HL-60/S4 treated with phorbol 12-myristate 13-acetate at 8.2 ng/mL for 4 days and 3 days (cell line): Measurements from ENCODE around the gene METTL1.

Source experiments
- in situ Hi-C: fragments of 300-500 bp; cut with MboI; formaldehyde crosslinking; loops from 2 replicates; pipeline ENCODE4 v1.15.0; 2022; ENCODE audit warnings: low sequenced_read_pairs

METTL1 gene

DNA sequence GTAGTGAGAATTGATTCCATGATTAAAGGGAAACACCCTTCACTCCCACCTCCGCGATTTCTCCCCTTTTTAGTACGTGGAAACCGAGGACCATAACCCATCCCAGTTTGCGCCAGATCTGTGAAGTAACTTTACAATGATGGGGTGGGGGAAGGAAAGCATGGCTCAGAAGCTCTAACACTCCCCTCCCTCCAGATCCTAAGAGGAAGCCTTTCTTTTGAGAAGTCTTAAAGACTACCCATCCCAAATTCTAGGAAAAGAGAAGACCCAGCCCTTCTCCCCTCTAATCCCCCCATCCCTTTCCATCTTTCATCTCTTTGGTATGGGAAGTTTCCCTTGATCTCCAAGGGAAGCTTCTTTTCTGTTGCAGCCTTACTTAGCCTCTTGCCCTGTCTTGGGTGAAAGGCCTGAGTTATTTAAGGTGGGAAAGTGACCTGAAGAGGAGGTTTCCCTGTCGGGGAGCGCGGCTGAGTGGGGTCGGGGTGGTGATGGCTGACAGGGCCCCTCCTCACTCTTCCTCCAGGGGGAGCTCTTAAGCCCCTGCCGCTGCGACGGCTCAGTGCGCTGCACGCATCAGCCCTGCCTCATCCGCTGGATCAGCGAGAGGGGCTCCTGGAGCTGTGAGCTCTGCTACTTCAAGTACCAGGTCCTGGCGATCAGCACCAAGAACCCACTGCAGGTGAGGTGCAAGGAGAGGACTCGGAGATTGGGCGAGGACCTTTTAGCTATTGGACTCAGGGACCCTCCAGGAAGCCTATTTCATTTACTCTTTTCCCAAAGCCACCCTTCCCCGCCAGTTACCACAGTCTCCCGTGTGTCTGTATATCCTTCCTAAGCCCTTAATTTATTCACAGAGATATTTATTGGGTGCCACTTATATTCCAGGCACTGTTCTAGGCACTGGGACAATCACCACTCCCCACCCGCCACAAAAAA, 15.2 kb downstream of the METTL1 start:
- in situ Hi-C loops, result no loop called here

DNA sequence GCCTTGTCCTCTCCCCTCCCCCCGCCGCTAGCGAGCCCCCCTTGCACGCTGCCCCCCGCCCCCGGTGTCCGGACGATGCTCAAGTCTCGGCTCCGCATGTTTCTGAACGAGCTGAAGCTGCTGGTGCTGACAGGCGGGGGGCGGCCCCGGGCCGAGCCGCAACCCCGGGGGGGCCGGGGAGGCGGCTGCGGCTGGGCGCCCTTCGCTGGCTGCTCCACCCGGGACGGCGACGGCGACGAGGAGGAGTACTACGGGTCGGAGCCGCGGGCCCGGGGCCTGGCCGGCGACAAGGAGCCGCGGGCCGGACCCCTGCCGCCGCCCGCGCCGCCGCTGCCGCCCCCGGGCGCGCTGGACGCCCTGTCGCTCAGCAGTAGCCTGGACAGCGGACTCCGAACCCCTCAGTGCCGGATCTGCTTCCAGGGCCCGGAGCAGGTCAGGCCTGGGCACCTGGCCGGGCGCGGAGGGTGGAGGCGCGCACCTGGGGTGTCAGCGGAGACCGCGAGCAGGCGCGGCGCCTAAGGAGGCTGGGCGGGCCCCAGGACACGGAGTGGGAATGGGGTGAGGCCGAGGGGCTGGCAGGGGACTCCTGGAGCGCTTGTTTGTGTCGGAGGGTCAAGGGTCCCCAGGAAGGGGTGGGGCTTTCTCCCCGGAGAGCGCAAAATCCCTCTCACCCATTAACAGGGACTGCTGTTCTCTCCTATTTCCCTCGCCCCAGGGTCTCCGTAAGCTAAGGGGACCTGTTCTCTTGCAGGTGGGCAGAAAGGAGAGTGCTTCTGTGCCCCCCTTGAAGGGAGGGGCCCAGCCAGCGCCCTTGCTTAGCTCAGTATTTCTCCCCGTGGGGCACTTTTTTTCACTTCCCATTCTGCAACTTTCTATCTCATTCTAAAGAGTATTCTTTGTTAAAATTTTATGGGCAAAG, 16.2 kb downstream of the METTL1 start:
- in situ Hi-C loops, result no loop called here

DNA sequence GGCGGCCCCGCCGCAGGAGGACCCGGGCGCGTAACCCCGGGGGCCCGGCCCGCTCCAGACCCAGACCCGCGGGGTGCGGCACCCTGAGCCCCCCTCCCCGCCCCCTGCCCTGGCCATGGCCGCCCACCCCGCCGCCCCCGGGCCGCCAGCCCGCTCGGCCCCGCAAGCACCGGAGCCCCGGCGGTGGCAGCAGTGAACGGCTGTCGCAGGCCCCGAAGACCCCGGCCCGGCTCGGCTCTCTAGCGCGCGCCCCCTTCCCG, 16.8 kb downstream of the METTL1 start:
- in situ Hi-C loops, result no loop called here

DNA sequence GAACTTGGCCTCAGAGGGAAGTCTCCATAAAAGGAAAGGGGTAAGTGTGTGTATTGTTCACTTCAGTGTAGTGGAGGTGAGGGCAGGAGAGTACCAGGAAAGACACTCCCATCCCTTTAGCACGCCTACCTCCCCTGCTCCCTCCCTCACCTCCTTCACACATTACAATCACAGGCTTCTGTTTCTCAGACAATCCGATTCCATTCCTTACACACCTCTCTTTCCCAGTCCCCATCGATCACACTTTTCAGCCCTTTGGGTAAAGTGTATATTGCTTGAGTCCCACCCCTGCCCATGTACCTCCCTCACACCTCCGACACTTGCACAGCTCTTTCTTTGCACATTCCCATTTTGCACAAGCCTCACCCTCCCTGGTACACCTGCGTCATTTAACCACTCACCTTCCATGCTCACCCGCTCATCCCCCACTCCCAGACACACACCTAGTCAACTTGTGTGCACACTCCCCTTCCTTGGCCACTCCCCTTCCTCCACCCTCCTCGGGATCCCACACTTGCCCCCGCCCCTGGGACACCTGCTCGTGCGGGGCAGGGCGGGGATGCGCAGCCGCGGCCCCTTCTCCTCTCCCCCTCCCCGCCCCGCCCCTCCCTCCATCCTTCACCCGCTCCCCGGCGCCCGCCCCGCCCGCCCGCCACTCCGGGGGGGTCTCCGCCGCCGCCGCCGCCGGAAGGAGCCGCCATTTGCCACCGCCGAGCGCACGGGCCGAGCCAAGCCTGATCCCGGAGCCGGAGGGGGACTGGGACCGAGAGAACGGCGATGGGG, 17.3 kb downstream of the METTL1 start, which contains the start of gene MARCHF9:
MARCHF9 (plus strand) TSS at position 693 of the 783 bp plus-strand sequence. CDS start 426 bp downstream, outside the sequence.
- in situ Hi-C loops, result no loop called here

DNA sequence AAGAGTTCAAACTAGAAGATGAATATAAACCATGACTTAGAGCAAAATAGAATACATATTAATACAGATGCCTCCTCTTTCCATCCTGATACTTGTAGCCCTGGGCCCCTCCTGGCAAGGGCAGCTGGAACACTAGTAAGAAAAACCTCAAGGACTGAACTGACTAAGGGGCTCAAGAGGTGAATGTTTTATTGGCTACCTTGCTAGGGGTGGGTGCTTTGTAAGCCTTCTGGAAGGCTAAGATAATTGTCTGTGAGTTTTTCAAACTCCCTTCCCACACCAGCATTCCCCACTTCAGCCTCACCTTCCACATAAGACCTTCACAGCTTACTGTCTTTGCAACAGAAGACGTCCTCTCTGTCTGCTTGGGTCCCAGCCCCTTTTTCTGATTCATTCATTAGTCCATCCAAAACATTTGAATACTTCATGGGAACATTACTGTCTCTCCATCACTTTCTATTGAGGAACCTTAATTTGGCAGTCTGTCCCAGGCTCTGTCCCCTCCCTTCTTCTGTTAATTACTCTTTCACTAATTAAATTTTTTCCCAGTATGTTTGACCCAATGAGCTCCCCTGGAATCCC, 18.1 kb downstream of the METTL1 start:
- in situ Hi-C loops, result no loop called here

DNA sequence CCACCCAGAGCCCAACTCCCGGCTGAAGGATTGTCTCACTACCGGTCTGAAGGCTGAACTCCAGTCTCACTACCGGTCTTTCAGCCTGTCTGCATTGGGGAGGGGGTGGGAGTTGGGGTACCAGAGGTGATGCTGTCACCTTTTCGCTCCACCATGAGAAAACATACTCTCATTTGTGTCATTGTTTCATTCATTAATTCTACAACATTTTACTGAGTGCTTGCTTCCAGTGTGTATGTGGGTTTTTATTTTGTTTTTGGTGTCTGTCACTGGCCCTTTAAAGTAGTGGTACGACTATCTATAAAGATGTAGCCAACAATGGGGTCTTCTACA, 19.3 kb downstream of the METTL1 start:
- in situ Hi-C loops, result no loop called here

DNA sequence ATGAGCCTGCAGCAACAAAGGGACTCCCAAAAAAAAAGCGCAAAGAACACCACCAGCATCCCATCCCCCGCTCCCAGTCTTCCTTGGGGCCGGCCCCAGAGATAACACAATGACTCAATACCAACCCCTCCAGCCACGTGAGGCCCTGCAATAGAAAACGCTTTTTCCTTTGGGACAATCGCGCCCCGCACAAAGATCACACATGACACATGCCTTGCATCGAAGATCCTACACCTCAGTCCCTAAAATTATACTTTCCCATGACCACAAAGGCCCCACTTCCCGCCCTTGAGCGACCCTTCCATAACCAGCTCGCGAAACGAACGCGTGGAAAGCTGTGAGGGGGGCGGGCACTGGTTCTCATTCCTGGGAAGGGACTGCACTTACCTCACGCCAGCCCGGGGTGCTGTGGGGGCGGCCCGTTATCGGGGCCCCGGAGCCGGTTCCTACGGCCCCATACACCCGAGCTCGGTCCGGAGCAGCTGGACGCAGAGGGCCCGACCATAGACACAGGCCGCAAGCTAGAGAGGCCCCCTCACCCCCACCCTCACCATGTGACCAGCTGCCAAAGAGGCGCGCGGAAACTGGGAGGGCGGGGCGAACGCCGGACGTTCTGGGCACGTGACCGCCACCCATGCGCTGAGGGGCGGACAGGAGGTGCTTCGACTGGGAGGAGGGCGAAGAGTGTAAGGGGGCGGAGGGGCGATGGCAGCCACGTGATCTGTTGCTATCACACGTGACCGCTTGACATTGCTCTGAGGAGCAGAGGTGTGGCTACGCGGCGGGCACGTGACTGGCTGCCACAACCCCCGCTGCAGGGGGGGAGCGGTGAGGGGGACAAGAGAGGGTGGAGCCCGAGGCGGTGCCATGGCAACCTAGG, 19.9 kb downstream of the METTL1 start, which contains the start of gene CDK4:
CDK4 (minus strand) TSS at position 523 of the 880 bp plus-strand sequence. CDS start 593 bp downstream, outside the sequence.
- in situ Hi-C loops, result no loop called here

DNA sequence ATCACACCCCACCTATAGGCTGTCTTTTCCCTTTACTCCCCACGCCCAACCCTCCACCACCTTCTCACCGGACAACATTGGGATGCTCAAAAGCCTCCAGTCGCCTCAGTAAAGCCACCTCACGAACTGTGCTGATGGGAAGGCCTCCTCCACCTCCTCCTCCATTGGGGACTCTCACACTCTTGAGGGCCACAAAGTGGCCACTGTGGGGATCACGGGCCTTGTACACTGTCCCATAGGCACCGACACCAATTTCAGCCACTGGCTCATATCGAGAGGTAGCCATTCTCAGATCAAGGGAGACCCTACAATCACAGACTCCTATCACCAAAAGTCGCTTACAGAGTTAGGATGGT, 20.5 kb downstream of the METTL1 start:
- in situ Hi-C loops, result no loop called here

DNA sequence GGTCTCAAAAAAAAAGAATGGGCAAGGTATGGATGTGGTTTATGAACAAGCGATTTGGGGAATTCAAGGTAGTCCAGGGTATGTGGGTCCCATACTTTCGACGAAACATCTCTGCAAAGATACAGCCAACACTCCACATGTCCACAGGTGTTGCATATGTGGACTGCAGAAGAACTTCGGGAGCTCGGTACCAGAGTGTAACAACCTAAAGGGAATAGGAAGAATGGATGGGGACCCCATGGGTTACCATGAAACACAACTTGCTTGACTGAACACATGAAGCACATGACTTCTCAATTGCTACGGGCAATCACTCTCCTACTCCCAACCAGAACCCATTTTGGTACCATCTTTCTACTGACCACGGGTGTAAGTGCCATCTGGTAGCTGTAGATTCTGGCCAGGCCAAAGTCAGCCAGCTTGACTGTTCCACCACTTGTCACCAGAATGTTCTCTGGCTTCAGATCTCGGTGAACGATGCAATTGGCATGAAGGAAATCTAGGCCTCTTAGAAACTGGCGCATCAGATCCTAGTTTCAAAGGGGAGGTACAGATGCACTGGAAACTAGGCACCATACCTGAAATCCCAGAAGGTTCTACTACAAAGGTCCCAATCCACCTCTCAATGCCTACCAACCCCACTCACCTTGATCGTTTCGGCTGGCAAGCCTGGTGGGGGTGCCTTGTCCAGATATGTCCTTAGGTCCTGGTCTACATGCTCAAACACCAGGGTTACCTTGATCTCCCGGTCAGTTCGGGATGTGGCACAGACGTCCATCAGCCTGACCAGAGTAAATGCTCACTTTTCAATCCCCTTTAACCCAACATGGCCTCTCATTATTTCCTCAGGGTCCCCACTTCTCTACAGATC, 21.1 kb downstream of the METTL1 start:
- in situ Hi-C loops, result no loop called here

DNA sequence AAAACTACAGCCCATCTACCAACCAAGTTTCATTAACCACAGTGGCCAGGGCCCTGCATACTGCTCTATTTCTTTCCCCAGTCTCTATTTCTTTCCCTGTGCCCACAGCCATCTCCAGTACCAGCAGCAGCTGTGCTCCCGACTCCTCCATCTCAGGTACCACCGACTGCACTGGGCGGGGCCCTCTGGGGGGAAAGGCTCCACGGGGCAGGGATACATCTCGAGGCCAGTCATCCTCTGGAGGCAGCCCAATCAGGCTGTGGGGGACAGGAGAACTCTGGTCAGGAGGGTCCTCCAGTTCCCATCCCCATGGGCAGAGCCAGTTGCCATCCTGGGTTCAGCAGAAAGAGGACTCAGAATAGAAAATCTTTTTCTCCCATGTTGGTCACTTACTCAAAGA, 22.8 kb downstream of the METTL1 start:
- in situ Hi-C loops, result no loop called here

DNA sequence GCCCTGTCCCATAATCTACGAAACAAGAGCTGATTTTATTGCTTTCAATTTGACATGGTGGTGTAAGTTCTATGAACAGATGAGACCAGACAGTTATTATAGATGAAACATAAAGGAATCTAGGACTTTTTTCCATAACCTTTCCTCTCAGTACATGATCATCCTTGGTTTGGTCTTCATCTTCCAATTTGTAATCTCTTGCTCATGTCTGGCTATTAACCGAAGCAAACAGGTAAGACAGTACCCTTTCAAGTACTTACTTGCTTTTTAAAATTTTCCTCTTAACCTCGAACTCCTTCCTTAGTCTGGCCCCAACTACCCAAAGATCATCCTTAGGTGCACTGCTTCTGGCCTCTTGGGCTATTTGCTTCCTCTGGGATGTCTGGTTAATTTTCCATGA, 25.9 kb downstream of the METTL1 start:
- in situ Hi-C loops, result no loop called here

DNA sequence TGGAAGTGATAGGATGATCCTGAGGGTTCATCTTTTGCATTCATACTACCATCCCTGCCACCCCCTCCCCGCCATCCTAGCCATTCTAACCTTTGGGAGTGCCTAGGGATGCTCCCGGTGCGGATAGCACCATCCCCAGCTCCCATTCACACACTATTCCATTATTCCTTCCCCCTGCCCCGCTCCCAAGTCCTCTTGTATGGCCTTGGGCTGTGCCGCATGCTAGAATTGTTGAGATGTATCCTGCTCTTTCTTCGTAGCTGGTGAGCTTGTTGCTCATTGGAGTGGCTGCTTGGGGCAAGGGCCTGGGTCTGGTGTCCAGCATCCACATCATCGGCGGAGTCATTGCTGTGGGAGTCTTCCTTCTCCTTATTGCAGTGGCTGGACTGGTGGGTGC, 26.4 kb downstream of the METTL1 start:
- in situ Hi-C loops, result no loop called here

DNA sequence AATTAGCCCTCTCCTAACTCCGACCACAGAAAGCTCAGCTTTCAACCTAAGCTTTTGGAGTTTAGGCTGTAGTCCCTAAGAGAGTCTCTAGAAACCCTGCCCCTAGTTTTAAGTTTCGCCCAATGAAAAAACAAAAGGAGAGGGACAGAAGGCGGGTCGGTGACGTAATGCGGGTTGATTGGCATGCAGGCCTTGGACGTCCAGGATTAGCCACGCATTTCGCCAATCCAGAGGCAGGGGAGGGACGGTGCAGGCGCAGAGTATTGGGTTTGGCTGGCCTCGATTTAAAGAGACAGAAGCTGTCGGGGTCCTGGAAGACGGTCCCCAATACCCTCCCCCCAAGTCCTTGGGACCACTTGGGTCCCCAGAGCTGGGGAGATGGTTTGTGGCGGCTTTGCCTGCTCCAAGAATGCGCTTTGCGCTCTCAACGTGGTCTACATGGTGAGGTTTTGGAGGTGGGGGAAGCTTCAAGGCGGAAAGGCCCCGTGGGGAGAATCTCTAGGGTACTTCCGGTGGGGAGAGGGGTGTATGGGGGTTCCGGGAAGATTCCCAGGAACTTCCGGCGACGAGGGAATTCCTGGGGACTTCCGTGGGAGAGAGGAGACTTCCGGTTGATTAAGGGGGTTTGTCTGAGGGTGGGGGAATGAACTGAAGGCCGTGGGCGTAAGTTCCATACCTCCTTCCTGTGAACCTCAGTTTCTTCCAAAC, 27.0 kb downstream of the METTL1 start, which contains the start of gene TSPAN31:
TSPAN31 (plus strand) TSS at position 263 of the 708 bp plus-strand sequence; CDS start at position 379, 116 bp downstream.
- in situ Hi-C loops, result no loop called here

DNA sequence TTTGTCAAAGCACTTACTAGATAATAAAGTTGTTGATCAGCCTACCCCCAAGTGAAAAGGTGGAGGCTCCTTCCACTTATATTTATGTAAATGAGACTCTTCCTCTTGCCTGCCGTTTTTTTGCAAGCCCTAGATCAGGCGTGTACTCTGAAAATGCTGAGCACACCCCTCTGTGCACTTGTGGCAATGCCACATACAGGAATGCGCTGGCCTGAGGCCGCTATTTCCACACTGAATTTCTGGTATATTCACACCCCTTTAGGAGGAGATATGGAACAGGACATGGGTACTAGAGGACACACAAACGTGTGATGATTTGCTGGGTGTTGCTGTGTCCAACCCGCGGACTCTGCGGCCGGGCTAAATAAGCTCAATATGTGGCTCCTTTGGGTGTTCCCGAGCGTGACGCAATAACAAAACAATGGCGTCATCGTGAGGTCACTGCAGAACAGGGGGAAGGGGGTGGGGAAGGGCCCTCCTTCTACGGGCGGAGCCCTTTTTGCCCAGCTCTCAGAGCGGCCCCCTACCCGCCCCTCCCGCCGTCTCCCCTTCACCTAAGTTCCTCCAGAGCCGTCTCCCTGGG, 27.6 kb downstream of the METTL1 start:
- in situ Hi-C loops, result no loop called here

DNA sequence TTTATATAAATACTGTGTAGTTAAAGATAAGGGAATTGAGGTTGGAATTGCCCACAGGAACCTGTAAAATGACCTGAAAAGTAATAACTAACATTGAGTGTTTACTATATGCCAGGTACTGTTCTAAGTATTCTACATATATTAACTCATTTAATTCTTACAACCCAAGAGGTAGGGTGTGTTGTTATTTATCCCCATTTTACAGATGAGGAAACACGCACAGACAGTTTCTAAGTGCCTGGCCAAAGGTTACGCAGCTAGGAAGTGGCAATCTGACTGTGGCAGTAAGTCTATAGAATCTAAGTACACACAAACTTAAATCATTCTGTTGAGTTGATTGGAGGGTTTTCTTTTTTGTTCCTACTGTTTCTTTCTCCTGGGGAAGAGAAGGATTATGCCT, 28.1 kb downstream of the METTL1 start:
- in situ Hi-C loops, result no loop called here

DNA sequence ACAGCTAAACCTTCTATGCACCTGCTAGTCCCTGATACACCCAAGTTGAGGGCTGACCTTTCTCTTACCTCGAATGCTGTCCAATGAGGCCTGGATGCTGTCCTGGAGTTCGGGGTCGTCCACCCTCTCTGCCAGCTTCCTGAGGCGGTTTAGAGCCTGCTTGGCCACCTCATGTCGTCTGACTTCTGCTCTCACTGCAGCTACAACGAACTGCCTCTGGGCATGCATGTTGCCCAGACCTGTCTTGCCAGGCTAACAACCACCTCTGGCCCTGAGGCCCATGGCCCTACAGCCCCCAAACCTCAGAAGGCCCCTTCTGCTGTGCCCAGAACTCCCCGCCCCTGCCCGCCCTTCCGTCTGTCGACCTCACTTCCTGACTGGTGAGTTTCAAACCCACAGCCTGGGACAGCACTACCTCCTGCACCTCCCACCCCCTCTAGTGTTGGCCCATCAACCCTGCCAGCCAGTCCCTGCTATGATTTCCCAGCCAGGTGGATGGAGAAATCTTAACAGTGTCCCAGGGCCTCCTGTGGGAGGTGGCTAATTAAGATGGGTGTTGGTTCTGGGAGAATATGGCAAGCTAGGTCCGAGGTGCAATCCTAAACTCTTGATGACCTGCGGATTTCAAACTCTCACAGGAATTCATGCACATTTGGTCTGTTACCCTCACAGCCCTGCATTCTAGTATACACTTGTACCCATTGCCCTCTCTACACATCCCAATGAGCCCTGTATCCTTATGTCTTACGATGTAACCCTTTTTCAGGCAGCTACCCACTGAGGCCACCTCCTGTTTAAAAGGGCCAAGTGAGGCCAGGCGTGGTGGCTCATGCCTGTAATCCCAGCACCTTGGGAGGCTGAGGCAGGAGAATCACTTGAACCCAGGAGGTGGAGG, 29.8 kb downstream of the METTL1 start:
- in situ Hi-C loops, result no loop called here

DNA sequence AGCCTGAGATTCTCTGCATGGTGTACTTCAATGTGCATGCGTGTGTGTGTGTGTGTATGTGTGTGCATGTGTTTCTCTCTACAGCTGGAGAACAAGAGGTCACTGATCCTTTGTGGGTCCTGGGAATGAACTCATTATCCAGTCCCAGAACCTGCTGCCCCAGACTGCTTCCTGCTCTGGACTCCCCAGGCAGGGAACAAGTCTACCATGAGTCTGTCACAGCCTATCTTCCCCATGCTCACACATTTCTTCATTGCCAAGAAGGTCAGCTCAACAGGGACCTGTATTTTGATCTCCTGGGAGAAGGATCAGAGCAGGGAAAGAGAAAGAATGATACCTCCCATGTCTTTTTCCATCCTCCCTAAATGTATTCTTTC, 30.5 kb downstream of the METTL1 start:
- in situ Hi-C loops, result no loop called here
